ENCODE data around the gene PVRIG. TPM values are rescaled to one million over a fixed set of nuclear protein-coding genes. Genes with fewer than 3 reads are reported as not detected.
"Not testable (repeated sequence)": the region's sequence is repeated elsewhere in the genome, so short reads cannot be mapped to it uniquely, and the experiment has no call there.

PVRIG gene
- total and polyA plus RNA-seq, 2 donors (not counting 1 experiment from before 2014, with no cell fraction given), result 16.2 to 51.2 TPM

DNA sequence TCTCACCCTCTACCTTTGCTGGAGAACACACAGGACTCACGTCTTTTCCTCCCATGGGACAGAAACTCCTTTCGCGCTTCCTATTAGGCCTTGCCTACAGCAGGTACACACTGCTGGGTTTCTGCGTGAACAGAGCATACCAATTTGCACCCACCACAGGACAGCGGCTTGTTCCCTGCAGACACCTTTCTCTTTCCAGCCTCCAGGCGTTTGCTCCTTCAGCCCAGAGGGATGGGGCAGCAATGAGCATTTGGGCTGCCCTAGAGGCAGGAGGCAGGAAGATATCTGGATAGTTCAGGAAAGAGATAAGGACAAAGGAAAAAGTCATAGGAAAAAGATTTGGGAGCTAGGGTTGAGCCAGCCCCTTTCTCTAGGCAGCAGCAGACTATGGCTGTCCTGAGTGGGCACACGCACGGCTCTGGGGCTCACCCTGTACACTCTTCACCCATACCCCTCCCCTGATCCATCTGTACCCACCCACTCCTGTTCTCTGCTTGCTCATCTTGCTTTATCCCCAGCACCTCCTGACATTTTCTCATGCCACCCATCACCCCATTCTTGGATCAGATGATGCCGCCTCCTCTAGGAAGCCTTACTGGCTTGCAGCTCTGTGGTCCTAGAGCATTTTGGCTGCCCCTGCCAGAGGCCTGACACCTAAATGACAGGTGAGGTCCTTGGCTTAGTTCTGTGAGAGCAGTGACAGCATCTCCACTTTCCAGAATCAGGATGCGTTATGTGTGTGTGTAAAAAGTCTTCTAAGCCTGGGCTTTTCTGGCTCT, 47.0 kb downstream of the PVRIG start:
- no peak overlapping the region for H2AFZ ChIP-seq (ENCODE audit: insufficient read depth, low read depth, low read length, poor library complexity, severe bottlenecking)
- H4K20me1 ChIP-seq (ENCODE audit: control insufficient read depth, insufficient read depth, low read length, poor library complexity, severe bottlenecking), result no peaks in the 10 kb centered on the region
- WGBS (ENCODE audit: insufficient coverage), result 82% methylated on average over 6 of the region's 10 CpGs
- H3K4me1 ChIP-seq (ENCODE audit: control insufficient read depth in 2 of 2, insufficient read depth in 2 of 2, low read length in 2 of 2), result peaks cover 0 to 4% of the 10 kb centered on the region in 2 donors
- ChIA-PET POLR2A (no interaction called here), CTCF (interaction anchor here (0.7 kb wide), 1 partner anchor 1277 kb away, joined by 3 read pairs; no protein-coding TSS in a partner anchor)
- H3K36me3 ChIP-seq (replicated peaks in 1 of 2; ENCODE audit: control extremely low read depth in 1 of 2, control insufficient read depth in 1 of 2, extremely low read depth in 1 of 2, insufficient read depth in 2 of 2, low read length in 1 of 2), result no peaks in the 10 kb centered on the region
- no peak overlapping the region for H3K9ac ChIP-seq (ENCODE audit: low read length)
- no peaks in the 10 kb centered on the region for H3K9me3 ChIP-seq (ENCODE audit: control extremely low read depth in 1 of 3, control insufficient read depth in 2 of 3, insufficient read depth in 1 of 3, low read length in 2 of 3)
- TF ChIP-seq EZH2 (IDR thresholded peaks at IDR 0.05; ENCODE audit: borderline replicate concordance, insufficient read depth, low read depth, low read length, poor library complexity, severe bottlenecking), result no peak
- TF ChIP-seq, protein P1, sequence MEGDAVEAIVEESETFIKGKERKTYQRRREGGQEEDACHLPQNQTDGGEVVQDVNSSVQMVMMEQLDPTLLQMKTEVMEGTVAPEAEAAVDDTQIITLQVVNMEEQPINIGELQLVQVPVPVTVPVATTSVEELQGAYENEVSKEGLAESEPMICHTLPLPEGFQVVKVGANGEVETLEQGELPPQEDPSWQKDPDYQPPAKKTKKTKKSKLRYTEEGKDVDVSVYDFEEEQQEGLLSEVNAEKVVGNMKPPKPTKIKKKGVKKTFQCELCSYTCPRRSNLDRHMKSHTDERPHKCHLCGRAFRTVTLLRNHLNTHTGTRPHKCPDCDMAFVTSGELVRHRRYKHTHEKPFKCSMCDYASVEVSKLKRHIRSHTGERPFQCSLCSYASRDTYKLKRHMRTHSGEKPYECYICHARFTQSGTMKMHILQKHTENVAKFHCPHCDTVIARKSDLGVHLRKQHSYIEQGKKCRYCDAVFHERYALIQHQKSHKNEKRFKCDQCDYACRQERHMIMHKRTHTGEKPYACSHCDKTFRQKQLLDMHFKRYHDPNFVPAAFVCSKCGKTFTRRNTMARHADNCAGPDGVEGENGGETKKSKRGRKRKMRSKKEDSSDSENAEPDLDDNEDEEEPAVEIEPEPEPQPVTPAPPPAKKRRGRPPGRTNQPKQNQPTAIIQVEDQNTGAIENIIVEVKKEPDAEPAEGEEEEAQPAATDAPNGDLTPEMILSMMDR (IDR thresholded peaks at IDR 0.05), result no peak
- no peak for ATAC-seq (ENCODE audit: low read depth)
- Mint-ChIP-seq H3K9me3 (ENCODE audit: insufficient read depth) (no peaks in the 10 kb centered on the region), H3K4me1 (peaks cover 20% of the 10 kb centered on the region), H3K4me3 (no peak overlapping the region), H3K27ac (peak overlapping the region; percentile 17), H3K27me3 (no peaks in the 10 kb centered on the region)
- H3K27ac ChIP-seq (ENCODE audit: low read length in 2 of 2), result no peak overlapping the region
- no peak overlapping the region for H3K4me3 ChIP-seq (ENCODE audit: control extremely low read depth in 1 of 5, extremely low read depth in 1 of 5, insufficient read depth in 1 of 5, low read depth in 2 of 5, low read length in 4 of 5)
- no peaks in the 10 kb centered on the region for H3K27me3 ChIP-seq (replicated peaks in 1 of 4; ENCODE audit: control extremely low read depth in 1 of 4, control insufficient read depth in 3 of 4, insufficient read depth in 4 of 4, low read length in 3 of 4)
- peaks cover 14% of the 10 kb centered on the region for H3K79me2 ChIP-seq (ENCODE audit: control insufficient read depth, insufficient read depth, low read length)
- no peak for DNase-seq
- intact Hi-C loops (cut with micrococcal nuclease), result no loop called here
- no peak overlapping the region for H3K4me2 ChIP-seq (replicated peaks; ENCODE audit: low read depth, low read length, poor library complexity, severe bottlenecking)

DNA sequence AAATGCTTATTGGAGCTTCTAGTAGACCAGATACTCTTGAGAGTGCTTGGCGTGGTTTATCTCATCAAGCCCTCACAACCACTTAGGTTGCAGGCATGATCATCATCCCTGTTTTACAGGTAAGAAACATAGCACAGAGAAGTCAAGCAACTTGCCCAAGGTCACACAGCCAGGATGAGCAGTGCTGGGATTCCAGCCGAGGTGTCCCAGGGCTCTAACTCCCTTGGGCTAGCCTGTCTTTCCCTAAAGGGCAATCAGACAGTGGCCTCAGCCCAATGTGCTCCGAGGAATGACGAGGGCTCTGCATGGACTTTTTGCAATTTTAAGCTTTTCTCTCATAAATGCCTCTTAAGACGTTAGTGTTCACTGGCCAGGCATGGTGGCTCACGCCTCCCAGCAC, 47.9 kb downstream of the PVRIG start:
- H3K27ac Mint-ChIP-seq, result no peak overlapping the region
- Histone ChIP-seq H4K20me1 (ENCODE audit: control insufficient read depth, insufficient read depth, low read length, poor library complexity, severe bottlenecking) (no peaks in the 10 kb centered on the region), H3K27me3 (replicated peaks in 1 of 4; ENCODE audit: control extremely low read depth in 1 of 4, control insufficient read depth in 3 of 4, insufficient read depth in 4 of 4, low read length in 3 of 4) (no peaks in the 10 kb centered on the region), H3K4me3 (ENCODE audit: control extremely low read depth in 1 of 5, extremely low read depth in 1 of 5, insufficient read depth in 1 of 5, low read depth in 2 of 5, low read length in 4 of 5) (no peak overlapping the region), H3K9me3 (ENCODE audit: control extremely low read depth in 1 of 3, control insufficient read depth in 2 of 3, insufficient read depth in 1 of 3, low read length in 2 of 3) (no peaks in the 10 kb centered on the region), H3K79me2 (ENCODE audit: control insufficient read depth, insufficient read depth, low read length) (peaks cover 14% of the 10 kb centered on the region), H3K27ac (ENCODE audit: low read length in 2 of 2) (no peak overlapping the region), H3K4me2 (replicated peaks; ENCODE audit: low read depth, low read length, poor library complexity, severe bottlenecking) (no peak overlapping the region), H3K36me3 (replicated peaks in 1 of 2; ENCODE audit: control extremely low read depth in 1 of 2, control insufficient read depth in 1 of 2, extremely low read depth in 1 of 2, insufficient read depth in 2 of 2, low read length in 1 of 2) (no peaks in the 10 kb centered on the region), H2AFZ (ENCODE audit: insufficient read depth, low read depth, low read length, poor library complexity, severe bottlenecking) (no peak overlapping the region), H3K4me1 (ENCODE audit: control insufficient read depth in 2 of 2, insufficient read depth in 2 of 2, low read length in 2 of 2) (peaks cover 0 to 8% of the 10 kb centered on the region in 2 donors), H3K9ac (ENCODE audit: low read length) (no peak overlapping the region)
- intact Hi-C loops (cut with micrococcal nuclease), result no loop called here
- H3K27me3 Mint-ChIP-seq, result no peaks in the 10 kb centered on the region
- ATAC-seq (ENCODE audit: low read depth), result no peak
- 93% methylated on average over 6 of the region's 6 CpGs for WGBS (ENCODE audit: insufficient coverage)
- H3K4me3 Mint-ChIP-seq, result no peak overlapping the region
- CTCF ChIA-PET, result interaction anchor here (0.6 kb wide), 1 partner anchor 133 kb away, joined by 4 read pairs; no protein-coding TSS in a partner anchor
- peaks cover 23% of the 10 kb centered on the region for H3K4me1 Mint-ChIP-seq
- no peak for DNase-seq
- TF ChIP-seq, protein P1 (IDR thresholded peaks at IDR 0.05), result no peak
- no peak for TF ChIP-seq EZH2 (IDR thresholded peaks at IDR 0.05; ENCODE audit: borderline replicate concordance, insufficient read depth, low read depth, low read length, poor library complexity, severe bottlenecking)
- no peaks in the 10 kb centered on the region for H3K9me3 Mint-ChIP-seq (ENCODE audit: insufficient read depth)
- POLR2A ChIA-PET, result no interaction called here

DNA sequence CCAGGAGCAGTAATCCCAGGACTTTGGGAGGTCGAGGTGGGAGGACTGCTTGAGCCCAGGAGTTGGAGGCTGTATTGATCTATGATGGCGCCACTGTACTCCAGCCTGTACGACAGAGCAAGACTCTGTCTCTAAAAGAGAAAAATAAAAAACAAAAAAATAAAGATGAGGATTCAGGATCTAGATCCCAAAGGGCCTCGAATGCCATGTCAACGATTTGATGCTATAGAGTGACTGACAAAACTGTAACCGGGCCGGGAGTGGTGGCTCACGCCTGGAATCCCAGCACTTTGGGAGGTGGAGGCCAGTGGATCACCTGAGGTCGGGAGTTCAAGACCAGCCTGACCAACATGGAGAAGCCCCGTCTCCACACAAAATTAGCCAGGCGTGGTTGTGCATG, 49.1 kb downstream of the PVRIG start:
- ATAC-seq (ENCODE audit: low read depth); H3K27ac ChIP-seq (ENCODE audit: low read length in 2 of 2); H3K27me3 Mint-ChIP-seq; H3K27ac Mint-ChIP-seq; H2AFZ ChIP-seq (ENCODE audit: insufficient read depth, low read depth, low read length, poor library complexity, severe bottlenecking); H3K4me1 ChIP-seq (ENCODE audit: control insufficient read depth in 2 of 2, insufficient read depth in 2 of 2, low read length in 2 of 2); H3K36me3 ChIP-seq (replicated peaks in 1 of 2; ENCODE audit: control extremely low read depth in 1 of 2, control insufficient read depth in 1 of 2, extremely low read depth in 1 of 2, insufficient read depth in 2 of 2, low read length in 1 of 2); H3K27me3 ChIP-seq (replicated peaks in 1 of 4; ENCODE audit: control extremely low read depth in 1 of 4, control insufficient read depth in 3 of 4, insufficient read depth in 4 of 4, low read length in 3 of 4); CTCF ChIA-PET; H3K9ac ChIP-seq (ENCODE audit: low read length); H3K4me3 ChIP-seq (ENCODE audit: control extremely low read depth in 1 of 5, extremely low read depth in 1 of 5, insufficient read depth in 1 of 5, low read depth in 2 of 5, low read length in 4 of 5); POLR2A ChIA-PET; H4K20me1 ChIP-seq (ENCODE audit: control insufficient read depth, insufficient read depth, low read length, poor library complexity, severe bottlenecking); intact Hi-C loops (cut with micrococcal nuclease); H3K4me2 ChIP-seq (replicated peaks; ENCODE audit: low read depth, low read length, poor library complexity, severe bottlenecking); DNase-seq; H3K9me3 ChIP-seq (ENCODE audit: control extremely low read depth in 1 of 3, control insufficient read depth in 2 of 3, insufficient read depth in 1 of 3, low read length in 2 of 3); H3K9me3 Mint-ChIP-seq (ENCODE audit: insufficient read depth); H3K4me3 Mint-ChIP-seq: not testable (repeated sequence)
- H3K79me2 ChIP-seq (ENCODE audit: control insufficient read depth, insufficient read depth, low read length), result peaks cover 14% of the 10 kb centered on the region
- H3K4me1 Mint-ChIP-seq, result peaks cover 24% of the 10 kb centered on the region
- WGBS (ENCODE audit: insufficient coverage), result 96% methylated on average over 7 of the region's 11 CpGs
